Sigmoid colon (tissue), 4 donors: ENCODE data around the gene MPZ.

Experiments
- POLR2AphosphoS5 ChIP-seq, 4 donors: sonication (generic); formaldehyde crosslinking; IDR thresholded peaks; one replicate each; pipeline ENCODE4 v1.6.1; 2017; ENCODE audit warnings: antibody characterized with exemption in 4 of 4
- TF ChIP-seq, protein P1 (sequence below), 4 experiments: fragments of 450-650 bp in 3 of 4; fragments of 200-600 bp in 1 of 4; IDR thresholded peaks; one replicate each; pipeline ENCODE4 v1.5.1; 2016 to 2019; ENCODE audit warnings: antibody characterized with exemption in 4 of 4, mild to moderate bottlenecking in 3 of 4, moderate library complexity in 2 of 4

DNA sequence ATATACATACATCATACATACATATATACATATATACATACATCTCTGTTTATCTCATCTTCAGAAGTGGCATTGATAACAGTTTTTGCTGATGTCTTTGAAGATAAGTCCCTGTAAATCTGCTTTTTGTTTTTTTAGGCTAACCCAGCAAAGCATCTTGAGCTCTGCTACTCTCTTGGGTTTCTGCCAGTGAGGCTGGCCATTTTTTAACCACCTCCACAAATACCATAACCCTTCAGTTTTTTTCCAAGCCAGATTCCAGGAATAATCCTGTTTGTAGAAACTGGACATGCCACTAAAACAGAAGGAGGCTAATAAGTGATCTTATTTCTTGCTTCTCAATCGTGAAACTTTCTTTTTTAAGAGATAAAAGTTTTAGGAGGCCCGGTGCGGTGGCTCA lies 26.0 kb upstream of the MPZ start:
- TF ChIP-seq, protein P1, sequence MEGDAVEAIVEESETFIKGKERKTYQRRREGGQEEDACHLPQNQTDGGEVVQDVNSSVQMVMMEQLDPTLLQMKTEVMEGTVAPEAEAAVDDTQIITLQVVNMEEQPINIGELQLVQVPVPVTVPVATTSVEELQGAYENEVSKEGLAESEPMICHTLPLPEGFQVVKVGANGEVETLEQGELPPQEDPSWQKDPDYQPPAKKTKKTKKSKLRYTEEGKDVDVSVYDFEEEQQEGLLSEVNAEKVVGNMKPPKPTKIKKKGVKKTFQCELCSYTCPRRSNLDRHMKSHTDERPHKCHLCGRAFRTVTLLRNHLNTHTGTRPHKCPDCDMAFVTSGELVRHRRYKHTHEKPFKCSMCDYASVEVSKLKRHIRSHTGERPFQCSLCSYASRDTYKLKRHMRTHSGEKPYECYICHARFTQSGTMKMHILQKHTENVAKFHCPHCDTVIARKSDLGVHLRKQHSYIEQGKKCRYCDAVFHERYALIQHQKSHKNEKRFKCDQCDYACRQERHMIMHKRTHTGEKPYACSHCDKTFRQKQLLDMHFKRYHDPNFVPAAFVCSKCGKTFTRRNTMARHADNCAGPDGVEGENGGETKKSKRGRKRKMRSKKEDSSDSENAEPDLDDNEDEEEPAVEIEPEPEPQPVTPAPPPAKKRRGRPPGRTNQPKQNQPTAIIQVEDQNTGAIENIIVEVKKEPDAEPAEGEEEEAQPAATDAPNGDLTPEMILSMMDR (IDR thresholded peaks at IDR 0.05): no peak
- no peak for TF ChIP-seq POLR2AphosphoS5 (IDR thresholded peaks at IDR 0.05)
